GM12872 (cell line): ENCODE measurements around the gene ALKBH3.

ENCODE experiments used
- TF ChIP-seq, protein P1 (sequence below): IDR thresholded peaks from 3 replicates; pipeline ENCODE4 v1.5.1; 2011; ENCODE audit warnings: low read depth, mild to moderate bottlenecking, low read length, moderate library complexity; ENCODE audit not compliant: insufficient read depth

The ALKBH3 gene

DNA sequence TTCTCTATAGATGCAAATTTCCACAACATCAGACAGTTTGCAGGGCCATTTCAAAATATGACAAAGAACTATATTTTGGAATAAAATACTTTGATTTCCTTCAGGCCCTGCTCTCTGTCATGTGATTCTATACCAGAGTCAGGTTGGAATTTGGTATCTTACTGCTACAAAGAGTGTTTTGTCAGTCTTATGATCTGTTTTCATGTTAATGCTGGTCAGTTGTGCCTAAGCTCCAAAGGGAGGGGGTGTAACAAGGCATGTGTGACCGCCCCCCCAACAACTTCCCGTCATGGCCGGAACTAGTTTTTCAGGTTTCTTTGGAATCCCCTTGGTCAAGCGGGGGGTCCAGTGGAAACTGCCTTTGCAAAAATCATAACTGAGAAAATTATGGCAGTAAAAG is 76.9 kb downstream of the ALKBH3 start:
- TF ChIP-seq, protein P1, sequence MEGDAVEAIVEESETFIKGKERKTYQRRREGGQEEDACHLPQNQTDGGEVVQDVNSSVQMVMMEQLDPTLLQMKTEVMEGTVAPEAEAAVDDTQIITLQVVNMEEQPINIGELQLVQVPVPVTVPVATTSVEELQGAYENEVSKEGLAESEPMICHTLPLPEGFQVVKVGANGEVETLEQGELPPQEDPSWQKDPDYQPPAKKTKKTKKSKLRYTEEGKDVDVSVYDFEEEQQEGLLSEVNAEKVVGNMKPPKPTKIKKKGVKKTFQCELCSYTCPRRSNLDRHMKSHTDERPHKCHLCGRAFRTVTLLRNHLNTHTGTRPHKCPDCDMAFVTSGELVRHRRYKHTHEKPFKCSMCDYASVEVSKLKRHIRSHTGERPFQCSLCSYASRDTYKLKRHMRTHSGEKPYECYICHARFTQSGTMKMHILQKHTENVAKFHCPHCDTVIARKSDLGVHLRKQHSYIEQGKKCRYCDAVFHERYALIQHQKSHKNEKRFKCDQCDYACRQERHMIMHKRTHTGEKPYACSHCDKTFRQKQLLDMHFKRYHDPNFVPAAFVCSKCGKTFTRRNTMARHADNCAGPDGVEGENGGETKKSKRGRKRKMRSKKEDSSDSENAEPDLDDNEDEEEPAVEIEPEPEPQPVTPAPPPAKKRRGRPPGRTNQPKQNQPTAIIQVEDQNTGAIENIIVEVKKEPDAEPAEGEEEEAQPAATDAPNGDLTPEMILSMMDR: no peak

DNA sequence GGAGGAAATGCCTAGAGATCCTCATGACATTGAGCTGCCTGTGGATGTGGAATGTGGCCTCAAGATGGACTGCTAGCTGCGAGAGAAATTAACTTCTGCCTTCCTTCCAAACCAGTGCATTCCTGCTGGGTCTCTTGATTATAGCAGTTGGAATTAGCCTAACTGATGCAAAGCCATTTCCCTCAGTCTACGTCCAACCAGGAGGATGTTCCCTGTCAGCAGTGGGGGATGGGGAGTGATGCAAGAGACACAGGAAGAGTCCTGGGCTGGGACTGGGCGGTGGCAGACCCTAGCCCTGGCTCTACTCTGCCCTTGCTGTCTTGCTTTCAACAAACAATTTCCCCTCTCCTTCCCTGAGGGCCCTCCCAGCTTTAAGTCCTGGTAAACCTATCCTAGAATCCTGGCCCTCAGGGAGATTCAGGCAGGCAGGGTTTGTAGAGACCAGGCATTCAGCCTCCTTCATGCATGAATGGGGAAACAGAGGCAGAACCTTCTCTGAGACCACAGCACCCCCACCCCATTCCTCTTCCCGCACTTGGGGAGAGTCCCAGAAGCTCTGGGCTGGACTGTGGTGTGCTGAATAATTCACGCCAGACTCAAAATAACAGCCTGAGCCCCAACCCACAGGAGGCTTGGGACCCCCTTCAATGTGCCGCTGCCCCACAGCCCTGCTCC is 78.8 kb downstream of the ALKBH3 start:
- TF ChIP-seq, protein P1: no peak

DNA sequence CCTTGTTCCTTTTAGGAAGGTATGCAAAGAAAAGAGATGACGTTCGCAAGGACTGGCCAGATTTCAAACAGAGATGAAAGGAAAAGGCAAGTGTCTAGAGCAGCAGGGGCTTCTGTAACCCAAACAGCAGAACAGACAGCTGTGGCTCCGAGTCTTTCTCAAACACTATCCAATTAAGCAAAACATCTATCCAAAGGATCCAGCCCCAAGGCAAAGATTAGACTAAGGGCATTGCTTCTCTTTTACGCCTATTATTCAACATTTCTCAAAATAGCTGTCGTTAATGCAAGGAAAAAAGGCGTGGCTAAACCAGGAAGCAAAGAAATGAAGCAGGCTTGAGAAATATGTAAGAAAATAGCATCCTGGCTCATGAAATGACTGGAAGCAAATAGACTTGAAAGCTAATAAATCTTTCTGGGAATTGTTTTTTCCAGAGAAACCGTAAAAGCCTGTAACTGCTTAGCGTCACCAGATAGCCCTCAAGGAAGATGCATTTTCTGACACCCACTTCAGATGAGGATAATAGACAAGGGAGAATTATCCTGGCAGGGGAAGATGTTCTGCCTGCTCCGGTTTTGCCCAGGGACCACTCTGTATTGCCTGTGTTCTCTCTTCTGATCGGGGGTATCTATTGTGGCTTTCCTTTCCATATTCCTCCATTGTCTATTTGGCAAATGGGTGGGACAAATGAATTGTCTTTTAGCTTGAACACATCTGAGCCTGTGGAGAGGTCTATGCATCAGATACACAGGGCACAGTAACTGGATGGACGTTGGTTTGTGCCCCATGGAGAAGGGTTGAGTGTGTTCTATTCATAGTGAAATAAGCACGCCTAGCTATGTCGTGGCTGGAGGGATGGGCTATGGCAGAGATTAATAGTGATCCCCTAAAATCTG is 82.0 kb downstream of the ALKBH3 start:
- TF ChIP-seq, protein P1: no peak

DNA sequence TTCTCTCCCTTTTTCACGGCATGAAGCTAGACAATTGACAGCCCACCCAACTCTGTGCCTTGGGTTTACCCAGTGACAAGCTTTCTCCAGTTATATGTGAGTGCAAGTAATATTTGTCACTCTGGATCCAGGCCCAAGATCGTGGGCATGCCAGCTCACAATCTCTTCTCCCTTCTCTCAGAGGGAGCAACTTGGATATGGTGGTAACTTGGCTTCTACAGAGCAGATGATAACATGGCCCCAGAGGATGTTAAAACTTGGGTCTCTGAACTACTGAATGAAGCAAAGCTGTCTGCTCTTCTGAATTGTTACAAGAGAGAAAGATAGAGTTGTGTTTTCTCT is 82.6 kb downstream of the ALKBH3 start:
- TF ChIP-seq, protein P1: no peak

DNA sequence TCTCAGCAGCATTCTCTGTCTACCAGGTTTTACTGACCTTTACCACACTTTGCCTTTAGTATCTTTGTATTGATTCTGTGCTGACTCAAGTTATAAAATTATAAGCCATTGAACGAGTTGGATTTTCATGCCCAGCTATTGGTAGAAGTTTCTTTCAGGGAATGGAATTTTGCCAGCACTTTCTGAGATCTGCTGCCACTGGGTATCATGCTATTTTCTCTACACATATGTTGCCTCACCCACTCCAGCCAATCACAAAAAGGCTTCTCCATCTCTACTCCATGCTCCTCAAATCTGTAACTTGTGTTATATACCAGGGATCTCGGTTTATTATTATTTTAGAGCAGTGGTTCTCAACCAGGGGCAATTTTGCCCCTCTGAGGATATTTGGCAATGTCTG is 87.0 kb downstream of the ALKBH3 start:
- TF ChIP-seq, protein P1: no peak

DNA sequence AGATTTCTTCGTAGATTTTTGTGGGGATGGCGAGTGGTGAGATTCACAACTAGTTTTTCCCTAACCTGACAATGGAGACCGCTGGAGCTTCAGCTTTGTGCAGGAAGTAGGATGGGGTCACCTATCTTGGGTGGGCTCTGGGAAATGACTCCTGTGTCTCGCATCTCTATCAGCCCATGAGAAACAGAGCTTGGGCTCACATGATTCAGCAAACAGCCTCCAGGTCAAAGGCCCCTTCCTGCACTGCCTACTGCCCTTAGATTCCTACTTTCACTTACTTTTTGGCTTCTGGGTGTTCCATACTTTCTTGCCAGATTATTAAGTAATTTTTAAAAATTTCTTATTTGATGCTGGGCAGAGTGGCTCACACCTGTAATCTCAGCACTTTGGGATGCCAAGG is 88.1 kb downstream of the ALKBH3 start:
- TF ChIP-seq, protein P1: no peak

DNA sequence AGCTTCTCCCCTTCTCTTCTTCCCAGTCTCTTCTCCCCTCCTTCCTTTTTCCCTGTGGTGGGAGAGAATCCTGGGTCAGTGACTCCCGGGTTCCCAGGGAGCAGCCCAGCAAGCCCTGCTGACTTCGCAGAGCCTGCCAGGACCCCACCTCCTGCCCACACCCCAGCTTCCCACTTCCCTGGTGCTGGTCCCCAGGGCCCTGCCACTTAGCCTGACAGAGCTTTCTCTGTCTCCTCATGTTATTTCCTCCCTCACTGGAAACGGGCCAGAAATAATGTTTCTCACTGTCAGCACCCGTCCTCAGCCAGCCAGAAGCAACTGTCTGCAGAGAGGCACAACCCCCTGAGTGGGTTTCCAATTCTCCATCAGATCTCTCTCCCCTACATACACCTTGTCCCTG is 88.9 kb downstream of the ALKBH3 start:
- TF ChIP-seq, protein P1: no peak
